ENCODE measurements around the gene RGS6.

The RGS6 gene

GRCh38 chr14:72541546-72541945, 609.3 kb downstream of the RGS6 start:
- Histone ChIP-seq H3K27me3 (ENCODE audit: control insufficient read depth in 5 of 5, insufficient read depth in 4 of 5, low read length in 5 of 5) (peaks cover 0 to 5% (median 0%) of the 10 kb centered on the region in 5 donors), H3K9ac (ENCODE audit: low read length in 5 of 5) (no peak overlapping the region), H3K4me1 (ENCODE audit: control insufficient read depth in 5 of 5, insufficient read depth in 5 of 5, low read length in 5 of 5) (peaks cover 0 to 23% (median 6%) of the 10 kb centered on the region in 5 donors), H3K27ac (ENCODE audit: low read depth, low read length) (no peak overlapping the region), H3K4me3 (ENCODE audit: low read depth in 1 of 5, low read length in 5 of 5) (no peak overlapping the region), H3K9me3 (ENCODE audit: control insufficient read depth in 5 of 5, low read length in 5 of 5) (no peaks in the 10 kb centered on the region), H3K36me3 (ENCODE audit: control insufficient read depth in 5 of 5, insufficient read depth in 5 of 5, low read length in 5 of 5) (peaks cover 0 to 8% (median 2%) of the 10 kb centered on the region in 5 donors)

GRCh38 chr14:72543341-72543740, 611.1 kb downstream of the RGS6 start:
- Histone ChIP-seq H3K9ac (ENCODE audit: low read length in 5 of 5) (no peak overlapping the region), H3K27ac (ENCODE audit: low read depth, low read length) (no peak overlapping the region)

GRCh38 chr14:72544615-72545387, 612.6 kb downstream of the RGS6 start:
- H3K27me3 ChIP-seq (ENCODE audit: control insufficient read depth in 5 of 5, insufficient read depth in 4 of 5, low read length in 5 of 5): peaks cover 0 to 3% (median 0%) of the 10 kb centered on the region in 5 donors
- no peaks in the 10 kb centered on the region for H3K36me3 ChIP-seq (ENCODE audit: control insufficient read depth in 5 of 5, insufficient read depth in 5 of 5, low read length in 5 of 5)
- no peaks in the 10 kb centered on the region for H3K9me3 ChIP-seq (ENCODE audit: control insufficient read depth in 5 of 5, low read length in 5 of 5)
- H3K9ac ChIP-seq (ENCODE audit: low read length in 5 of 5): no peak overlapping the region
- no peak overlapping the region for H3K27ac ChIP-seq (ENCODE audit: low read depth, low read length)
- peaks cover 0 to 15% (median 8%) of the 10 kb centered on the region in 5 donors for H3K4me1 ChIP-seq (ENCODE audit: control insufficient read depth in 5 of 5, insufficient read depth in 5 of 5, low read length in 5 of 5)
- no peak overlapping the region for H3K4me3 ChIP-seq (ENCODE audit: low read depth in 1 of 5, low read length in 5 of 5)

More at GRCh38 chr14:72543341-72543740, 611.1 kb downstream of the RGS6 start:
- Histone ChIP-seq H3K9me3 (ENCODE audit: control insufficient read depth in 5 of 5, low read length in 5 of 5) (no peaks in the 10 kb centered on the region), H3K27me3 (ENCODE audit: control insufficient read depth in 5 of 5, insufficient read depth in 4 of 5, low read length in 5 of 5) (peaks cover 0 to 3% (median 0%) of the 10 kb centered on the region in 5 donors), H3K4me3 (ENCODE audit: low read depth in 1 of 5, low read length in 5 of 5) (no peak overlapping the region), H3K36me3 (ENCODE audit: control insufficient read depth in 5 of 5, insufficient read depth in 5 of 5, low read length in 5 of 5) (peaks cover 0 to 3% (median 0%) of the 10 kb centered on the region in 5 donors), H3K4me1 (ENCODE audit: control insufficient read depth in 5 of 5, insufficient read depth in 5 of 5, low read length in 5 of 5) (peaks cover 0 to 23% (median 8%) of the 10 kb centered on the region in 5 donors)

- peaks cover 0 to 15% (median 8%) of the 10 kb centered on the region in 5 donors for H3K4me1 ChIP-seq (ENCODE audit: control insufficient read depth in 5 of 5, insufficient read depth in 5 of 5, low read length in 5 of 5)
- no peak overlapping the region for H3K4me3 ChIP-seq (ENCODE audit: low read depth in 1 of 5, low read length in 5 of 5)
- peaks cover 0 to 3% (median 0%) of the 10 kb centered on the region in 5 donors for H3K27me3 ChIP-seq (ENCODE audit: control insufficient read depth in 5 of 5, insufficient read depth in 4 of 5, low read length in 5 of 5)
- H3K9ac ChIP-seq (ENCODE audit: low read length in 5 of 5): no peak overlapping the region
- no peaks in the 10 kb centered on the region for H3K9me3 ChIP-seq (ENCODE audit: control insufficient read depth in 5 of 5, low read length in 5 of 5)
- H3K36me3 ChIP-seq (ENCODE audit: control insufficient read depth in 5 of 5, insufficient read depth in 5 of 5, low read length in 5 of 5): no peaks in the 10 kb centered on the region
- H3K27ac ChIP-seq (ENCODE audit: low read depth, low read length): no peak overlapping the region
Measured at GRCh38 chr14:72545411-72546311, 613.4 kb downstream of the RGS6 start.

- Histone ChIP-seq H3K4me3 (ENCODE audit: low read depth in 1 of 5, low read length in 5 of 5) (no peak overlapping the region), H3K27ac (ENCODE audit: low read depth, low read length) (no peak overlapping the region), H3K4me1 (ENCODE audit: control insufficient read depth in 5 of 5, insufficient read depth in 5 of 5, low read length in 5 of 5) (peaks cover 0 to 15% (median 8%) of the 10 kb centered on the region in 5 donors), H3K9ac (ENCODE audit: low read length in 5 of 5) (no peak overlapping the region), H3K36me3 (ENCODE audit: control insufficient read depth in 5 of 5, insufficient read depth in 5 of 5, low read length in 5 of 5) (peaks cover 0 to 2% (median 0%) of the 10 kb centered on the region in 5 donors), H3K9me3 (ENCODE audit: control insufficient read depth in 5 of 5, low read length in 5 of 5) (no peaks in the 10 kb centered on the region), H3K27me3 (ENCODE audit: control insufficient read depth in 5 of 5, insufficient read depth in 4 of 5, low read length in 5 of 5) (peaks cover 0 to 4% (median 0%) of the 10 kb centered on the region in 5 donors)
Measured at GRCh38 chr14:72546344-72547016, 614.3 kb downstream of the RGS6 start.

- H3K4me1 ChIP-seq (ENCODE audit: control insufficient read depth in 5 of 5, insufficient read depth in 5 of 5, low read length in 5 of 5): peaks cover 0 to 17% (median 8%) of the 10 kb centered on the region in 5 donors
- no peak overlapping the region for H3K4me3 ChIP-seq (ENCODE audit: low read depth in 1 of 5, low read length in 5 of 5)
- H3K27me3 ChIP-seq (ENCODE audit: control insufficient read depth in 5 of 5, insufficient read depth in 4 of 5, low read length in 5 of 5): peaks cover 2 to 7% (median 3%) of the 10 kb centered on the region in 5 donors
- peaks cover 0 to 2% (median 0%) of the 10 kb centered on the region in 5 donors for H3K36me3 ChIP-seq (ENCODE audit: control insufficient read depth in 5 of 5, insufficient read depth in 5 of 5, low read length in 5 of 5)
- H3K9ac ChIP-seq (ENCODE audit: low read length in 5 of 5): no peak overlapping the region
- no peaks in the 10 kb centered on the region for H3K9me3 ChIP-seq (ENCODE audit: control insufficient read depth in 5 of 5, low read length in 5 of 5)
- H3K27ac ChIP-seq (ENCODE audit: low read depth, low read length): no peak overlapping the region
Measured at GRCh38 chr14:72547999-72548398, 615.8 kb downstream of the RGS6 start.

- Histone ChIP-seq H3K9ac (ENCODE audit: low read length in 5 of 5) (no peak overlapping the region), H3K4me1 (ENCODE audit: control insufficient read depth in 5 of 5, insufficient read depth in 5 of 5, low read length in 5 of 5) (peaks cover 0 to 18% (median 8%) of the 10 kb centered on the region in 5 donors), H3K27ac (ENCODE audit: low read depth, low read length) (no peak overlapping the region), H3K9me3 (ENCODE audit: control insufficient read depth in 5 of 5, low read length in 5 of 5) (no peaks in the 10 kb centered on the region), H3K36me3 (ENCODE audit: control insufficient read depth in 5 of 5, insufficient read depth in 5 of 5, low read length in 5 of 5) (peaks cover 0 to 2% (median 0%) of the 10 kb centered on the region in 5 donors), H3K27me3 (ENCODE audit: control insufficient read depth in 5 of 5, insufficient read depth in 4 of 5, low read length in 5 of 5) (peaks cover 2 to 8% (median 3%) of the 10 kb centered on the region in 5 donors), H3K4me3 (ENCODE audit: low read depth in 1 of 5, low read length in 5 of 5) (no peak overlapping the region)
Measured at GRCh38 chr14:72549026-72549425, 616.8 kb downstream of the RGS6 start.

- Histone ChIP-seq H3K4me1 (ENCODE audit: control insufficient read depth in 5 of 5, insufficient read depth in 5 of 5, low read length in 5 of 5) (peaks cover 0 to 10% (median 5%) of the 10 kb centered on the region in 5 donors), H3K36me3 (ENCODE audit: control insufficient read depth in 5 of 5, insufficient read depth in 5 of 5, low read length in 5 of 5) (peaks cover 0 to 2% (median 0%) of the 10 kb centered on the region in 5 donors), H3K27ac (ENCODE audit: low read depth, low read length) (no peak overlapping the region), H3K4me3 (ENCODE audit: low read depth in 1 of 5, low read length in 5 of 5) (no peak overlapping the region), H3K9ac (ENCODE audit: low read length in 5 of 5) (no peak overlapping the region), H3K27me3 (ENCODE audit: control insufficient read depth in 5 of 5, insufficient read depth in 4 of 5, low read length in 5 of 5) (peaks cover 2 to 8% (median 3%) of the 10 kb centered on the region in 5 donors), H3K9me3 (ENCODE audit: control insufficient read depth in 5 of 5, low read length in 5 of 5) (no peaks in the 10 kb centered on the region)
Measured at GRCh38 chr14:72549854-72550253, 617.6 kb downstream of the RGS6 start.

- Histone ChIP-seq H3K36me3 (ENCODE audit: control insufficient read depth in 5 of 5, insufficient read depth in 5 of 5, low read length in 5 of 5) (peaks cover 0 to 2% (median 0%) of the 10 kb centered on the region in 5 donors), H3K27ac (ENCODE audit: low read depth, low read length) (no peak overlapping the region), H3K9ac (ENCODE audit: low read length in 5 of 5) (no peak overlapping the region), H3K9me3 (ENCODE audit: control insufficient read depth in 5 of 5, low read length in 5 of 5) (no peaks in the 10 kb centered on the region), H3K4me3 (ENCODE audit: low read depth in 1 of 5, low read length in 5 of 5) (no peak overlapping the region), H3K27me3 (ENCODE audit: control insufficient read depth in 5 of 5, insufficient read depth in 4 of 5, low read length in 5 of 5) (peaks cover 2 to 8% (median 3%) of the 10 kb centered on the region in 5 donors), H3K4me1 (ENCODE audit: control insufficient read depth in 5 of 5, insufficient read depth in 5 of 5, low read length in 5 of 5) (peaks cover 0 to 3% (median 0%) of the 10 kb centered on the region in 5 donors)
Measured at GRCh38 chr14:72550513-72550912, 618.3 kb downstream of the RGS6 start.

Measured in subcutaneous abdominal adipose tissue (tissue), 5 donors.